ENCODE data around the gene ADCY3. TPM values are rescaled to one million over a fixed set of nuclear protein-coding genes. Genes with fewer than 3 reads are reported as not detected.

Gene ADCY3
- total and polyA plus RNA-seq, 10 donors: 36.5 to 61.5 (median 52.7) TPM

- no peak for DNase-seq
- WGBS, 5 donors: 89 to 96% (median 94%) methylated on average over 4 of the region's 4 CpGs
- no peaks in the 10 kb centered on the region for H3K27me3 ChIP-seq (replicated peaks in 1 of 7)
- peaks cover 0 to 68% (median 36%) of the 10 kb centered on the region in 6 donors for H3K36me3 ChIP-seq
- H3K4me3 ChIP-seq: no peak overlapping the region
- H3K4me1 ChIP-seq: no peaks in the 10 kb centered on the region
- H3K9me3 ChIP-seq: no peaks in the 10 kb centered on the region
- intact Hi-C loops (cut with DNase I; ENCODE audit: low total_unique reads): no loop called here
- no peak for TF ChIP-seq POLR2A (IDR thresholded peaks at IDR 0.05)
- no peak for TF ChIP-seq CTCF (IDR thresholded peaks at IDR 0.05 in 8 of 11, conservative IDR thresholded peaks at IDR 0.05 in 3 of 11)
- no peak for TF ChIP-seq POLR2AphosphoS5 (IDR thresholded peaks at IDR 0.05)
- H3K27ac ChIP-seq: no peak overlapping the region
Measured at GRCh38 chr2:24945907-24946306, 25.9 kb upstream of the ADCY3 start.

GRCh38 chr2:24943427-24944053 is 23.5 kb upstream of the ADCY3 start:
- intact Hi-C loops (cut with DNase I; ENCODE audit: low total_unique reads): no loop called here
- Histone ChIP-seq H3K4me3 (no peak overlapping the region), H3K27ac (no peak overlapping the region), H3K4me1 (no peaks in the 10 kb centered on the region), H3K36me3 (peaks cover 0 to 45% (median 22%) of the 10 kb centered on the region in 6 donors), H3K9me3 (no peaks in the 10 kb centered on the region), H3K27me3 (replicated peaks in 1 of 7) (no peaks in the 10 kb centered on the region)
- TF ChIP-seq POLR2AphosphoS5 (IDR thresholded peaks at IDR 0.05) (no peak), CTCF (IDR thresholded peaks at IDR 0.05 in 8 of 11, conservative IDR thresholded peaks at IDR 0.05 in 3 of 11) (no peak), POLR2A (IDR thresholded peaks at IDR 0.05) (no peak)
- DNase-seq: no peak
- 84 to 93% (median 89%) methylated on average over 7 of the region's 7 CpGs for WGBS, 5 donors

- Histone ChIP-seq H3K4me1 (no peaks in the 10 kb centered on the region), H3K4me3 (no peak overlapping the region), H3K36me3 (peaks cover 0 to 7% (median 0%) of the 10 kb centered on the region in 6 donors), H3K9me3 (no peaks in the 10 kb centered on the region), H3K27ac (no peak overlapping the region), H3K27me3 (replicated peaks in 1 of 7) (no peaks in the 10 kb centered on the region)
- DNase-seq: no peak
- WGBS, 5 donors: 78 to 87% (median 82%) methylated on average over 6 of the region's 6 CpGs
- TF ChIP-seq POLR2AphosphoS5 (IDR thresholded peaks at IDR 0.05): no peak
- TF ChIP-seq CTCF (IDR thresholded peaks at IDR 0.05 in 8 of 11, conservative IDR thresholded peaks at IDR 0.05 in 3 of 11): no peak
- no peak for TF ChIP-seq POLR2A (IDR thresholded peaks at IDR 0.05)
- intact Hi-C loops (cut with DNase I; ENCODE audit: low total_unique reads): no loop called here
Measured at GRCh38 chr2:24939353-24939752, 19.3 kb upstream of the ADCY3 start.

GRCh38 chr2:24937236-24937635 is 17.2 kb upstream of the ADCY3 start:
- intact Hi-C loops (cut with DNase I; ENCODE audit: low total_unique reads): no loop called here
- Histone ChIP-seq H3K27me3 (replicated peaks in 1 of 7) (no peaks in the 10 kb centered on the region), H3K36me3 (no peaks in the 10 kb centered on the region), H3K9me3 (no peaks in the 10 kb centered on the region), H3K4me1 (no peaks in the 10 kb centered on the region), H3K27ac (no peak overlapping the region), H3K4me3 (no peak overlapping the region)
- 66 to 89% (median 88%) methylated on average over 2 of the region's 2 CpGs for WGBS, 5 donors
- TF ChIP-seq POLR2A (IDR thresholded peaks at IDR 0.05): no peak
- TF ChIP-seq POLR2AphosphoS5 (IDR thresholded peaks at IDR 0.05): no peak
- no peak for TF ChIP-seq CTCF (IDR thresholded peaks at IDR 0.05 in 8 of 11, conservative IDR thresholded peaks at IDR 0.05 in 3 of 11)
- no peak for DNase-seq
